GM12865 (cell line): Measurements from ENCODE around the gene SLIRP.

Experiments
- DNase-seq: peaks from one replicate; pipeline ENCODE4 v3.0.0; 2010; ENCODE audit warnings: low read depth
- H3K4me3 ChIP-seq: 2 replicates; pipeline ENCODE4 v1.5.1; 2011; ENCODE audit warnings: mild to moderate bottlenecking, low read depth, low read length, control low read depth
- CTCF ChIP-seq: IDR thresholded peaks from 2 replicates; pipeline ENCODE4 v1.5.1; 2011; ENCODE audit warnings: low read length, control low read depth, low read depth, inconsistent platforms; ENCODE audit not compliant: insufficient read depth; ENCODE audit errors: missing control alignments

SLIRP gene

GRCh38 chr14:77760381-77761204, 52.7 kb downstream of the SLIRP start, which contains the start of gene SNW1:
TSS of gene SNW1 (minus strand) at chr14:77761156. CDS start at chr14:77761127, 29 bp downstream.
- DNase-seq: peak; percentile 95
- TF ChIP-seq CTCF: no peak
- H3K4me3 ChIP-seq: peak within 1 kb of the TSS; percentile 66

- peak overlapping the region; percentile 66 for H3K4me3 ChIP-seq
- TF ChIP-seq CTCF: peak; percentile 16
- DNase-seq: peak; percentile 31
Observed at GRCh38 chr14:77761205-77761931, 53.5 kb downstream of the SLIRP start.

- TF ChIP-seq CTCF: no peak
- H3K4me3 ChIP-seq: no peak overlapping the region
- no peak for DNase-seq
Observed at GRCh38 chr14:77763316-77763715, 55.4 kb downstream of the SLIRP start.

GRCh38 chr14:77763978-77764377, 56.1 kb downstream of the SLIRP start:
- no peak overlapping the region for H3K4me3 ChIP-seq
- no peak for DNase-seq
- TF ChIP-seq CTCF: no peak
